Endothelial cell of umbilical vein (primary cell): ENCODE measurements around the gene BLACAT1. TPM values are rescaled to one million over a fixed set of nuclear protein-coding genes. Genes with fewer than 3 reads are reported as not detected.

Experiments
- BruUV-seq: library from RNA; stranded (reverse); fragments of 400-500 nt; replicated peaks from 2 replicates; lab custom pipeline; 2021; lab: Mats Ljungman, UMichigan
- CTCF ChIA-PET: fragments of 300-600, 350-600 bp; sonication (Branson Sonifier 250); formaldehyde crosslinking; loops from one replicate; lab custom pipeline; 2021; ENCODE audit warnings: antibody characterized with exemption, inconsistent platforms; lab: Charles Lee
- POLR2A ChIA-PET: fragments of 300-600, 350-600 bp; sonication (Branson Sonifier 250); formaldehyde crosslinking; loops from one replicate; lab custom pipeline; 2021; ENCODE audit warnings: antibody characterized with exemption, inconsistent platforms; lab: Charles Lee
- DNase-seq: peaks from one replicate; pipeline ENCODE4 v3.0.0-alpha.2; 2011; ENCODE audit warnings: low read depth, low spot score
- FAIRE-seq: peaks from 2 replicates; lab custom pipeline; 2011; peaks lifted over from hg19 to GRCh38; lab: Jason Lieb, UNC
- H2AFZ ChIP-seq: 2 replicates; pipeline ENCODE4 v1.6.0; 2012; ENCODE audit warnings: low read depth, low read length, control low read depth, inconsistent platforms
- H3K27ac ChIP-seq: 2 replicates; pipeline ENCODE4 v1.5.1; 2011; ENCODE audit warnings: low read depth, mild to moderate bottlenecking, control low read depth, low read length, moderate library complexity; ENCODE audit not compliant: insufficient read depth
- H3K27me3 ChIP-seq, 2 experiments: 2 replicates each; pipeline versions ENCODE4 v1.6.0 to v1.6.1; 2011; ENCODE audit warnings: low read length in 2 of 2, mixed read lengths in 1 of 2; ENCODE audit not compliant: control insufficient read depth in 2 of 2, insufficient read depth in 2 of 2
- H3K36me3 ChIP-seq, 2 experiments: 2 replicates in 1 of 2; 3 replicates in 1 of 2; pipeline ENCODE4 v1.5.1; 2011; ENCODE audit warnings: low read length in 2 of 2, mild to moderate bottlenecking in 1 of 2, moderate library complexity in 1 of 2; ENCODE audit not compliant: control insufficient read depth in 2 of 2, insufficient read depth in 2 of 2; ENCODE audit errors: extremely low read depth in 1 of 2
- H3K4me1 ChIP-seq: 3 replicates; pipeline ENCODE4 v1.5.1; 2011; ENCODE audit warnings: mild to moderate bottlenecking, low read length; ENCODE audit not compliant: control insufficient read depth, insufficient read depth; ENCODE audit errors: extremely low read depth
- H3K4me2 ChIP-seq: 2 replicates; pipeline ENCODE4 v1.6.1; 2011; ENCODE audit warnings: low read length, control low read depth, mixed read lengths; ENCODE audit not compliant: insufficient read depth
- H3K4me3 ChIP-seq, 3 experiments: fragments of 200-600 bp in 1 of 3; sonication (generic), shearing (Covaris generic) in 1 of 3; replicated peaks in 1 of 3; 2 replicates each; pipeline ENCODE4 v1.5.1; 2011 to 2016; ENCODE audit warnings: control low read depth in 3 of 3, low read length in 3 of 3, mild to moderate bottlenecking in 2 of 3, inconsistent platforms in 1 of 3, low read depth in 1 of 3, moderate library complexity in 1 of 3; ENCODE audit not compliant: insufficient read depth in 1 of 3
- H3K79me2 ChIP-seq: 2 replicates; pipeline ENCODE4 v1.6.0; 2012; ENCODE audit warnings: low read length, inconsistent platforms; ENCODE audit not compliant: control insufficient read depth, insufficient read depth
- H3K9ac ChIP-seq: replicated peaks from 2 replicates; pipeline ENCODE3; 2011; ENCODE audit warnings: low read length, control low read depth; ENCODE audit not compliant: insufficient read depth; ENCODE audit errors: extremely low read depth
- H3K9me1 ChIP-seq: replicated peaks from 3 replicates; pipeline ENCODE4 v1.6.0; 2011; ENCODE audit warnings: mild to moderate bottlenecking, low read length; ENCODE audit not compliant: control insufficient read depth, insufficient read depth; ENCODE audit errors: extremely low read depth
- H3K9me3 ChIP-seq: replicated peaks from 2 replicates; pipeline ENCODE4 v1.5.1; 2012; ENCODE audit warnings: low read length, inconsistent platforms; ENCODE audit not compliant: control insufficient read depth, insufficient read depth
- H4K20me1 ChIP-seq: replicated peaks from 2 replicates; pipeline ENCODE3; 2011; ENCODE audit warnings: mild to moderate bottlenecking, low read length; ENCODE audit not compliant: control insufficient read depth, insufficient read depth; ENCODE audit errors: extremely low read depth
- EZH2 ChIP-seq: IDR thresholded peaks from 2 replicates; pipeline ENCODE4 v1.6.1; 2012; ENCODE audit warnings: borderline replicate concordance, low read depth, mild to moderate bottlenecking, moderate library complexity, low read length, inconsistent platforms; ENCODE audit not compliant: severe bottlenecking
- FOS ChIP-seq: IDR thresholded peaks from 2 replicates; pipeline ENCODE4 v1.6.1; 2011; ENCODE audit warnings: mild to moderate bottlenecking, low read length, moderate library complexity, borderline replicate concordance; ENCODE audit not compliant: insufficient read depth
- GATA2 ChIP-seq: IDR thresholded peaks from 2 replicates; pipeline ENCODE4 v1.7.0; 2011; ENCODE audit warnings: low read depth, mild to moderate bottlenecking, moderate library complexity, mixed read lengths, low read length; ENCODE audit not compliant: insufficient read length, insufficient read depth
- JUN ChIP-seq: IDR thresholded peaks from 2 replicates; pipeline ENCODE4 v1.6.1; 2011; ENCODE audit warnings: borderline replicate concordance, low read depth; ENCODE audit not compliant: insufficient read length, insufficient read depth
- MYC ChIP-seq: IDR thresholded peaks from one replicate; pipeline ENCODE4 v1.6.1; 2011; ENCODE audit warnings: mild to moderate bottlenecking, low read depth, low read length
- dilution Hi-C: fragments of 300-500 bp; cut with MboI; formaldehyde crosslinking; loops from one replicate; pipeline ENCODE4 v1.15.0; 2019; ENCODE audit warnings: low sequenced_read_pairs; ENCODE audit not compliant: extremely low pct_ligation_motif_present
- intact Hi-C: fragments of 100-400 bp; cut with micrococcal nuclease; formaldehyde crosslinking; loops from one replicate; pipeline ENCODE4 v1.10.0; 2022
- polyA plus RNA-seq, 4 experiments: library from polyadenylated mRNA; depleted of rRNA in 3 of 4; stranded (reverse) in 3 of 4; unstranded in 1 of 4; fragments of >200 nt; gene quantifications; 2 replicates each; pipeline versions ENCODE4 v1.2.1 to v1.2.3, GENCODE V29; 2011 to 2012; ENCODE audit warnings: missing spikeins in 1 of 4
- total RNA-seq: library from RNA; stranded (reverse); gene quantifications from 2 replicates; pipeline ENCODE4 v1.2.3, GENCODE V29; 2021
- TF ChIP-seq, protein P1 (sequence below), 2 donors: IDR thresholded peaks; 1 replicate in 1 of 2; 2 replicates in 1 of 2; pipeline ENCODE4 v1.5.1; 2011; ENCODE audit warnings: low read length in 2 of 2, mild to moderate bottlenecking in 2 of 2, moderate library complexity in 2 of 2, control low read depth in 1 of 2, inconsistent platforms in 1 of 2, low read depth in 1 of 2; ENCODE audit not compliant: insufficient read depth in 1 of 2; ENCODE audit errors: extremely low read depth in 1 of 2
- TF ChIP-seq, protein P2 (sequence below): IDR thresholded peaks from 2 replicates; pipeline ENCODE4 v1.6.1; 2011; ENCODE audit not compliant: insufficient read depth, insufficient read length

Gene BLACAT1
- total and polyA plus RNA-seq, 2 donors (not counting 3 experiments of a cell fraction or from before 2014, with no cell fraction given), result not detected

DNA sequence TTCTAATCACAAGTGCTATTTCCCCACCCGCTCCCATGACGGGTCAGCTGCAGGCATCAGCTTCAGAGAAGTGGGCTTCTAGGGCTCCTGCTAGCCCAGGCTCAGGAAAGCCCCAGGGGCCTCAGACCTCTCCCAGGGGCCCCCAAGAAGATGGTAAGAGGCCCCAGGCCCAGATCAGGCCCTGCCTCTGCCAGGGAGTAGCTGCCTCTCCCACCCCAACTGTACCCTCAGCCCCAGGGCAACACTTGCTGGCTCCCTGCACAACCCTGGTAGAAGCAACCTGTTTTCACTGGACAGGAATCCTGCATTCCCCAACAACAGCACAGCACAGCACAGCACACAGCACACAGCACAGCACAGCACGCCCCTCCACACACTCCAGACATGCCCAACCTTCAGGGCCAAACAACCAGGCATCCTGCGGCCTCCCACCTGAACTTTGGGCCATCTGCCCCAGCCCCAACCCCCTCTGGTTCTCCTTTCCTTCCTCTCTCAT lies 6.5 kb downstream of the BLACAT1 start:
- ChIA-PET POLR2A (no interaction called here), CTCF (interaction anchor here (0.7 to 1.8 kb wide), 5 partner anchors 11 to 96 kb away, joined by 3 to 6 read pairs (median 5); no protein-coding TSS in a partner anchor)
- dilution Hi-C loops, result no loop called here
- intact Hi-C loops, result no loop called here
- H3K9ac ChIP-seq, result no peak overlapping the region
- no peak overlapping the region for H3K4me3 ChIP-seq
- no peak for FAIRE-seq
- H2AFZ ChIP-seq, result no peak overlapping the region
- no peak for DNase-seq
- no peaks in the 10 kb centered on the region for H3K4me1 ChIP-seq
- H3K79me2 ChIP-seq, result no peaks in the 10 kb centered on the region
- H3K27me3 ChIP-seq, result peaks cover 38 to 39% of the 10 kb centered on the region in 2 experiments
- H3K4me2 ChIP-seq, result no peak overlapping the region
- H3K9me1 ChIP-seq, result no peaks in the 10 kb centered on the region
- H4K20me1 ChIP-seq, result no peaks in the 10 kb centered on the region
- no peaks in the 10 kb centered on the region for H3K36me3 ChIP-seq
- no peaks in the 10 kb centered on the region for H3K9me3 ChIP-seq
- no TSS peak for BruUV-seq
- H3K27ac ChIP-seq, result no peak overlapping the region
- no peak for TF ChIP-seq EZH2

DNA sequence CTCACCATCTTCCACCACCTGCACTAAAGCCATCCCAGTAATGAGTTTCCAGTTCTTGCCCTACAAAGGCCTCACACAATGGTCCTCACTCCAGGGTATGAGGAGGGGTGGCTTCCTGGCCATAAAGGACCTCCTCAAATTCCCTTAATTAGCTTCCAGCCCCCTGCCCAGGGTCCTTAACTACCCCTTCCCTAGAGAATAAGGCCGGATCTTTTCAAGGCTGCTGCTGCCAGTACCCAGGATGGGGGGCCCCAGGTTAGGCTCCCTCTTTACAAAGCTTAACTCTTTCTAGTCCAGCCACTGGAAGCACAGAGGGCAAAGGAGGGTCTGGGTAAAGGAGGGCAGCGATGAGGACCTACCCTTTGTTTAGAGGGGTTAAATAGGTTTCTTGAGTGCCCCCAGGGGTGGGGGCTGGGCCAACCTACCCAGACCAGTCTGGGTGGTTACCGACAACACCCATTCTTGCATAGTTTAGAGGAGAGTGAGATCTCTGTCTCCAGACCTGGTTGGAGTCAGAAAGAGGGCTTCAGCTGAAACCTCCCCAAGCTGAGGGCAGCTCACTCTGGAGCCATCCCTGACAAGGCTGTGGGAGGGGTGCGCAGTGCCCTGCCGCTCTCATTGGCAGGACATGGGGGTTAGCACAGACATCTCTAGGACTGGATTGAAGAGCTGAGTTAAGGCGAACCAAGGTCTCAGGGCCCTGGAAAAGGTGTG lies 7.1 kb downstream of the BLACAT1 start:
- no TSS peak for BruUV-seq
- Histone ChIP-seq H3K4me2 (no peak overlapping the region), H3K36me3 (no peaks in the 10 kb centered on the region), H3K4me3 (no peak overlapping the region), H2AFZ (no peak overlapping the region), H4K20me1 (no peaks in the 10 kb centered on the region), H3K9me1 (no peaks in the 10 kb centered on the region), H3K79me2 (no peaks in the 10 kb centered on the region), H3K27ac (no peak overlapping the region), H3K27me3 (peaks cover 36 to 38% of the 10 kb centered on the region in 2 experiments), H3K9ac (no peak overlapping the region), H3K4me1 (no peaks in the 10 kb centered on the region), H3K9me3 (no peaks in the 10 kb centered on the region)
- POLR2A ChIA-PET, result no interaction called here
- dilution Hi-C loops, result no loop called here
- TF ChIP-seq, protein P1, sequence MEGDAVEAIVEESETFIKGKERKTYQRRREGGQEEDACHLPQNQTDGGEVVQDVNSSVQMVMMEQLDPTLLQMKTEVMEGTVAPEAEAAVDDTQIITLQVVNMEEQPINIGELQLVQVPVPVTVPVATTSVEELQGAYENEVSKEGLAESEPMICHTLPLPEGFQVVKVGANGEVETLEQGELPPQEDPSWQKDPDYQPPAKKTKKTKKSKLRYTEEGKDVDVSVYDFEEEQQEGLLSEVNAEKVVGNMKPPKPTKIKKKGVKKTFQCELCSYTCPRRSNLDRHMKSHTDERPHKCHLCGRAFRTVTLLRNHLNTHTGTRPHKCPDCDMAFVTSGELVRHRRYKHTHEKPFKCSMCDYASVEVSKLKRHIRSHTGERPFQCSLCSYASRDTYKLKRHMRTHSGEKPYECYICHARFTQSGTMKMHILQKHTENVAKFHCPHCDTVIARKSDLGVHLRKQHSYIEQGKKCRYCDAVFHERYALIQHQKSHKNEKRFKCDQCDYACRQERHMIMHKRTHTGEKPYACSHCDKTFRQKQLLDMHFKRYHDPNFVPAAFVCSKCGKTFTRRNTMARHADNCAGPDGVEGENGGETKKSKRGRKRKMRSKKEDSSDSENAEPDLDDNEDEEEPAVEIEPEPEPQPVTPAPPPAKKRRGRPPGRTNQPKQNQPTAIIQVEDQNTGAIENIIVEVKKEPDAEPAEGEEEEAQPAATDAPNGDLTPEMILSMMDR (IDR thresholded peaks at IDR 0.05; ENCODE audit: extremely low read depth in 1 of 2, insufficient read depth in 1 of 2, low read depth in 1 of 2, low read length in 2 of 2), result no peak
- TF ChIP-seq EZH2 (no peak), MYC (no peak), GATA2 (no peak), FOS (no peak), JUN (no peak)
- TF ChIP-seq, protein P2, sequence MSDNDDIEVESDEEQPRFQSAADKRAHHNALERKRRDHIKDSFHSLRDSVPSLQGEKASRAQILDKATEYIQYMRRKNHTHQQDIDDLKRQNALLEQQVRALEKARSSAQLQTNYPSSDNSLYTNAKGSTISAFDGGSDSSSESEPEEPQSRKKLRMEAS, result no peak
- DNase-seq (no peak), FAIRE-seq (no peak)
- CTCF ChIA-PET, result interaction anchor here (0.7 to 1.8 kb wide), 3 partner anchors 10 to 39 kb away, joined by 4 to 6 read pairs (median 6); no protein-coding TSS in a partner anchor
- intact Hi-C loops, result no loop called here
